HEK293 (cell line): ENCODE results near the gene CC2D1A.

Experiments used
- CTCF ChIP-seq: fragments of 450-650 bp; formaldehyde crosslinking; IDR thresholded peaks from 2 replicates; pipeline ENCODE4 v1.5.1; 2016; ENCODE audit warnings: missing biosample characterization, missing genetic modification characterization
- ZNF302 ChIP-seq: fragments of 450-650 bp; formaldehyde crosslinking; IDR thresholded peaks from 2 replicates; pipeline ENCODE4 v1.5.1; 2016; ENCODE audit warnings: missing biosample characterization, missing genetic modification characterization, low read depth
- ZNF791 ChIP-seq: fragments of 450-650 bp; formaldehyde crosslinking; IDR thresholded peaks from 2 replicates; pipeline ENCODE4 v1.5.1; 2016; ENCODE audit warnings: missing biosample characterization, missing genetic modification characterization

GRCh38 chr19:13937479-13938300, 31.7 kb downstream of the CC2D1A start:
- TF ChIP-seq CTCF (no peak), ZNF302 (tag by site-specific recombination) (no peak), ZNF791 (tag by site-specific recombination) (no peak)
